Panc1 (cell line): ENCODE data around the gene IGSF11. TPM values are rescaled to one million over a fixed set of nuclear protein-coding genes. Genes with fewer than 3 reads are reported as not detected.

ENCODE experiments used
- ATAC-seq: fragments of 200-7000 bp; cut with Tn5 transposase; 2 replicates; pipeline ENCODE4 v1.9.1; 2020; ENCODE audit warnings: mild to moderate bottlenecking, moderate library complexity
- BruUV-seq: library from RNA; stranded (reverse); fragments of 400-500 nt; replicated peaks from 2 replicates; lab custom pipeline; 2021; lab: Mats Ljungman, UMichigan
- CTCF ChIA-PET: fragments of 300-600 bp; sonication (Branson Sonifier 250); formaldehyde crosslinking; loops from one replicate; lab custom pipeline; 2022; ENCODE audit warnings: antibody characterized with exemption; lab: Charles Lee
- POLR2A ChIA-PET: fragments of 300-600 bp; sonication (Branson Sonifier 250); formaldehyde crosslinking; loops from one replicate; lab custom pipeline; 2022; ENCODE audit warnings: antibody characterized with exemption; lab: Charles Lee
- DNase-seq: peaks from one replicate; pipeline ENCODE4 v3.0.0-alpha.2; 2010; ENCODE audit warnings: low read depth, low spot score
- H3K27ac ChIP-seq: 2 replicates; pipeline ENCODE4 v1.5.1; 2011; ENCODE audit warnings: mild to moderate bottlenecking, low read length, inconsistent platforms
- H3K27me3 ChIP-seq: fragments of 200-500 bp; sonication (Bioruptor generic); 2 replicates; pipeline ENCODE4 v1.6.0; 2014; ENCODE audit warnings: low read length, inconsistent platforms; ENCODE audit not compliant: control insufficient read depth, insufficient read depth
- H3K36me3 ChIP-seq: fragments of 200-500 bp; sonication (Bioruptor generic); 2 replicates; pipeline ENCODE4 v1.5.1; 2014; ENCODE audit warnings: inconsistent platforms, mild to moderate bottlenecking, low read length, moderate library complexity; ENCODE audit not compliant: control insufficient read depth, insufficient read depth
- H3K4me1 ChIP-seq: 2 replicates; pipeline ENCODE4 v1.5.1; 2011; ENCODE audit warnings: inconsistent platforms, mild to moderate bottlenecking, low read length, moderate library complexity; ENCODE audit not compliant: control insufficient read depth, insufficient read depth
- H3K4me3 ChIP-seq, 2 experiments: 2 replicates each; pipeline ENCODE4 v1.5.1; 2011 to 2012; ENCODE audit warnings: low read depth in 2 of 2, low read length in 2 of 2, mild to moderate bottlenecking in 2 of 2, inconsistent platforms in 1 of 2, moderate library complexity in 1 of 2
- H3K9me3 ChIP-seq: fragments of 200-500 bp; sonication (Bioruptor generic); 2 replicates; pipeline ENCODE4 v1.5.1; 2014; ENCODE audit warnings: low read depth, mild to moderate bottlenecking, inconsistent platforms, low read length, moderate library complexity; ENCODE audit not compliant: control insufficient read depth, insufficient read depth
- CTCF ChIP-seq: fragments of 450-650 bp; IDR thresholded peaks from 2 replicates; pipeline ENCODE4 v1.5.1; 2017; ENCODE audit warnings: mild to moderate bottlenecking
- POLR2AphosphoS5 ChIP-seq: IDR thresholded peaks from 2 replicates; pipeline ENCODE4 v1.6.1; 2012; ENCODE audit warnings: mild to moderate bottlenecking, low read depth, low read length, moderate library complexity
- REST ChIP-seq, 2 experiments: IDR thresholded peaks; 2 replicates each; pipeline ENCODE4 v1.6.1; 2011 to 2012; ENCODE audit warnings: low read depth in 2 of 2, control low read depth in 1 of 2, low read length in 1 of 2, mild to moderate bottlenecking in 1 of 2, moderate library complexity in 1 of 2; ENCODE audit not compliant: insufficient read depth in 1 of 2
- SIN3A ChIP-seq: IDR thresholded peaks from 2 replicates; pipeline ENCODE4 v1.6.1; 2012; ENCODE audit warnings: low read depth, mild to moderate bottlenecking, low read length, moderate library complexity, borderline replicate concordance; ENCODE audit not compliant: insufficient read depth
- TCF7L2 ChIP-seq: IDR thresholded peaks from 2 replicates; pipeline ENCODE4 v1.6.1; 2011; ENCODE audit warnings: mild to moderate bottlenecking, low read depth, low read length, inconsistent platforms
- in situ Hi-C: cut with HindIII; loops from 2 replicates; pipeline ENCODE4 v1.10.0; 2016; ENCODE audit warnings: low sequenced_read_pairs, low pct_unique_long_range_greater_than_20kb
- intact Hi-C: fragments of 100-400 bp; cut with micrococcal nuclease; formaldehyde crosslinking; loops from one replicate; pipeline ENCODE4 v1.10.0; 2022; ENCODE audit not compliant: unreplicated experiment
- total RNA-seq: library from RNA; stranded (reverse); gene quantifications from one replicate; pipeline ENCODE4 v1.2.1, GENCODE V29; 2021; ENCODE audit not compliant: unreplicated experiment

Gene IGSF11
- total RNA-seq, 1 experiment from 2014 or later = 0.33 TPM

DNA sequence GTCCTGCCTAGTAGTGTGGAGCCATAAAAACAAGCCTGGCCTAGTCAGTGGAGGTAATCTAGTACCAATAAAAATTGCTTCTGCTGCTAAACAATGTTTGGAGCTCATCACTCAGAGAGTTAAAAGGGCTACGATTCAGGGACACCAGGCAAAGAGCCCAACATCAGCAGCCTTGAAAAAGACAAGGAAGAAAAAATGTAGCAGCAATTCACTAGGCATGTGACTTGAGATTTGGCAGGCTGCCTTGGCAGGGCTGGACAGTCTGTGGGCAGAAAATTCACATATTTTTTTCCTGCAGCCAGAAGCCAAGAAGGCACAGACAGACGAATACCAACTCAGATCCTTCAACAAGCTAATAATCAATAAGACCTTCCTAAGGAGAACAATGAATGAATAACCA lies 47.2 kb downstream of the IGSF11 start:
- Histone ChIP-seq H3K4me1 (no peaks in the 10 kb centered on the region), H3K27ac (no peak overlapping the region), H3K9me3 (no peaks in the 10 kb centered on the region), H3K27me3 (peaks cover 9% of the 10 kb centered on the region), H3K4me3 (no peak overlapping the region), H3K36me3 (no peaks in the 10 kb centered on the region)
- intact Hi-C loops (no loop called here), in situ Hi-C loops (no loop called here)
- CTCF ChIA-PET = no interaction called here
- BruUV-seq = no TSS peak
- ATAC-seq (no peak), DNase-seq (no peak)
- no peak for TF ChIP-seq SIN3A
- no peak for TF ChIP-seq REST (IDR thresholded peaks at IDR 0.05; ENCODE audit: insufficient read depth in 1 of 2, low read depth in 2 of 2, low read length in 1 of 2)
- no peak for TF ChIP-seq TCF7L2
- TF ChIP-seq CTCF = no peak
- no peak for TF ChIP-seq POLR2AphosphoS5
- POLR2A ChIA-PET = no interaction called here

GRCh38 chr3:118986734-118987133 lies 47.9 kb downstream of the IGSF11 start:
- Histone ChIP-seq H3K36me3 (no peaks in the 10 kb centered on the region), H3K4me3 (no peak overlapping the region), H3K27me3 (peaks cover 8% of the 10 kb centered on the region), H3K9me3 (no peaks in the 10 kb centered on the region), H3K27ac (no peak overlapping the region), H3K4me1 (no peaks in the 10 kb centered on the region)
- in situ Hi-C loops = no loop called here
- POLR2A ChIA-PET = no interaction called here
- TF ChIP-seq POLR2AphosphoS5 (no peak), SIN3A (no peak), TCF7L2 (no peak), REST (IDR thresholded peaks at IDR 0.05; ENCODE audit: insufficient read depth in 1 of 2, low read depth in 2 of 2, low read length in 1 of 2) (no peak), CTCF (no peak)
- no peak for ATAC-seq
- intact Hi-C loops = no loop called here
- no TSS peak for BruUV-seq
- DNase-seq = no peak
- CTCF ChIA-PET = no interaction called here
